GM12874 (cell line): ENCODE data around the gene FMNL2.

Source experiments
- CTCF ChIP-seq: IDR thresholded peaks from 2 replicates; pipeline ENCODE4 v1.5.1; 2011; ENCODE audit warnings: low read depth, mild to moderate bottlenecking, control low read depth, low read length, moderate library complexity; ENCODE audit not compliant: insufficient read depth

FMNL2 gene

GRCh38 chr2:152430876-152431275 is 95.9 kb downstream of the FMNL2 start:
- TF ChIP-seq CTCF: no peak

GRCh38 chr2:152431370-152432098 is 96.6 kb downstream of the FMNL2 start:
- TF ChIP-seq CTCF: no peak

- TF ChIP-seq CTCF: no peak
Measured at GRCh38 chr2:152432206-152432653, 97.3 kb downstream of the FMNL2 start.

GRCh38 chr2:152432765-152433164 is 97.8 kb downstream of the FMNL2 start:
- no peak for TF ChIP-seq CTCF

GRCh38 chr2:152433289-152433688 is 98.3 kb downstream of the FMNL2 start:
- no peak for TF ChIP-seq CTCF

GRCh38 chr2:152433791-152434190 is 98.8 kb downstream of the FMNL2 start:
- TF ChIP-seq CTCF: no peak

- no peak for TF ChIP-seq CTCF
Measured at GRCh38 chr2:152434395-152435182, 99.6 kb downstream of the FMNL2 start.
